Epidermal melanocyte (primary cell): ENCODE measurements around the gene DPP10.
A peak's percentile ranks its signal among the peaks of the same experiment; 100 is the strongest.

Experiments
- DNase-seq: peaks from one replicate; pipeline ENCODE4 v3.0.0; 2011; ENCODE audit warnings: low spot score; ENCODE audit not compliant: insufficient read length

Gene DPP10

GRCh38 chr2:115650827-115651226 lies 1208.4 kb downstream of the DPP10 start:
- DNase-seq = no peak

- no peak for DNase-seq
Measured at GRCh38 chr2:115652652-115653051, 1210.2 kb downstream of the DPP10 start.

- DNase-seq = no peak
Measured at GRCh38 chr2:115654362-115654761, 1211.9 kb downstream of the DPP10 start.

- no peak for DNase-seq
Measured at GRCh38 chr2:115678129-115678528, 1235.7 kb downstream of the DPP10 start.

GRCh38 chr2:115684345-115684744 lies 1241.9 kb downstream of the DPP10 start:
- DNase-seq = no peak

GRCh38 chr2:115691409-115691808 lies 1249.0 kb downstream of the DPP10 start:
- no peak for DNase-seq

- no peak for DNase-seq
Measured at GRCh38 chr2:115694651-115695050, 1252.2 kb downstream of the DPP10 start.

- DNase-seq = no peak
Measured at GRCh38 chr2:115733190-115733775, 1290.8 kb downstream of the DPP10 start.

- no peak for DNase-seq
Measured at GRCh38 chr2:115738111-115738510, 1295.7 kb downstream of the DPP10 start.

- DNase-seq = no peak
Measured at GRCh38 chr2:115739574-115739973, 1297.1 kb downstream of the DPP10 start.

GRCh38 chr2:115746151-115746550 lies 1303.7 kb downstream of the DPP10 start:
- DNase-seq = no peak

- no peak for DNase-seq
Measured at GRCh38 chr2:115757286-115757685, 1314.8 kb downstream of the DPP10 start.

GRCh38 chr2:115763601-115764000 lies 1321.2 kb downstream of the DPP10 start:
- no peak for DNase-seq

- DNase-seq = no peak
Measured at GRCh38 chr2:115771516-115771915, 1329.1 kb downstream of the DPP10 start.

GRCh38 chr2:115774361-115774760 lies 1331.9 kb downstream of the DPP10 start:
- DNase-seq = no peak

GRCh38 chr2:115779085-115779632 lies 1336.7 kb downstream of the DPP10 start:
- DNase-seq = no peak

- no peak for DNase-seq
Measured at GRCh38 chr2:115782286-115782685, 1339.8 kb downstream of the DPP10 start.

- no peak for DNase-seq
Measured at GRCh38 chr2:115796078-115796477, 1353.6 kb downstream of the DPP10 start.

GRCh38 chr2:115807276-115807675 lies 1364.8 kb downstream of the DPP10 start:
- peak; percentile 17 for DNase-seq

- DNase-seq = no peak
Measured at GRCh38 chr2:115825912-115826311, 1383.5 kb downstream of the DPP10 start.

GRCh38 chr2:115833196-115833595 lies 1390.8 kb downstream of the DPP10 start:
- DNase-seq = no peak

GRCh38 chr2:115838539-115838938 lies 1396.1 kb downstream of the DPP10 start:
- DNase-seq = no peak

GRCh38 chr2:115842306-115842705 lies 1399.9 kb downstream of the DPP10 start:
- no peak for DNase-seq

- no peak for DNase-seq
Measured at GRCh38 chr2:115848192-115848591, 1405.8 kb downstream of the DPP10 start.
